ENCODE data around the gene PALM. TPM values are rescaled to one million over a fixed set of nuclear protein-coding genes. Genes with fewer than 3 reads are reported as not detected.

The PALM gene
- total RNA-seq, 4 donors from 2014 or later, result 19.4 to 45.4 (median 24.2) TPM

DNA sequence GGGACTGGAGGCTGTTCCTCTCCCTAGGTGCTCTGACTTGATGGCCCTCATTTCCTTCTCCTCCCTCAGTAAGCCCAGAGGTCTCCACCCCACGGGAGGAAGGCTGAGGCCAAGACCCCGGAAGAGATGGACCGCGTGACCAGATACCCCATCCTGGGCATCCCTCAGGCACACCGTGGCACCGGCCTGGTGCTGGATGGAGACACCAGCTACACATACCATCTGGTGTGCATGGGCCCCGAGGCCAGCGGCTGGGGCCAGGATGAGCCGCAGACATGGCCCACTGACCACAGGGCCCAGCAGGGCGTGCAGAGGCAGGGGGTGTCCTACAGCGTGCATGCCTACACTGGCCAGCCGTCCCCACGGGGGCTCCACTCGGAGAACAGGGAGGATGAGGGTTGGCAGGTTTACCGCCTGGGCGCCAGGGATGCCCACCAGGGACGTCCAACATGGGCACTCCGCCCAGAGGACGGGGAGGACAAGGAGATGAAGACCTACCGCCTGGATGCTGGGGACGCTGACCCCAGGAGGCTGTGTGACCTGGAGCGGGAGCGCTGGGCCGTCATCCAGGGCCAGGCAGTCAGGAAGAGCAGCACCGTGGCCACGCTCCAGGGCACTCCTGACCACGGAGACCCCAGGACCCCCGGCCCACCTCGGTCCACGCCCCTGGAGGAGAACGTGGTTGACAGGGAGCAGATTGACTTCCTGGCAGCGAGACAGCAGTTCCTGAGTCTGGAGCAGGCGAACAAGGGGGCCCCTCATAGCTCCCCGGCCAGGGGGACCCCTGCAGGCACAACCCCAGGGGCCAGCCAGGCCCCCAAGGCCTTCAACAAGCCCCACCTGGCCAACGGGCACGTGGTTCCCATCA lies 48.3 kb downstream of the PALM start:
- DNase-seq (ENCODE audit: low spot score in 2 of 2), result no peak
- Histone ChIP-seq H3K4me1 (peaks cover 4% of the 10 kb centered on the region), H3K27ac (no peak overlapping the region), H3K4me3 (no peak overlapping the region), H3K36me3 (no peaks in the 10 kb centered on the region), H3K9me3 (no peaks in the 10 kb centered on the region), H3K27me3 (no peaks in the 10 kb centered on the region)
- WGBS, result 86% methylated on average over 9 of the region's 36 CpGs
- TF ChIP-seq POLR2A (IDR thresholded peaks at IDR 0.05) (no peak), POLR2AphosphoS5 (IDR thresholded peaks at IDR 0.05) (no peak), EP300 (IDR thresholded peaks at IDR 0.05) (no peak)
- TF ChIP-seq, protein P1, sequence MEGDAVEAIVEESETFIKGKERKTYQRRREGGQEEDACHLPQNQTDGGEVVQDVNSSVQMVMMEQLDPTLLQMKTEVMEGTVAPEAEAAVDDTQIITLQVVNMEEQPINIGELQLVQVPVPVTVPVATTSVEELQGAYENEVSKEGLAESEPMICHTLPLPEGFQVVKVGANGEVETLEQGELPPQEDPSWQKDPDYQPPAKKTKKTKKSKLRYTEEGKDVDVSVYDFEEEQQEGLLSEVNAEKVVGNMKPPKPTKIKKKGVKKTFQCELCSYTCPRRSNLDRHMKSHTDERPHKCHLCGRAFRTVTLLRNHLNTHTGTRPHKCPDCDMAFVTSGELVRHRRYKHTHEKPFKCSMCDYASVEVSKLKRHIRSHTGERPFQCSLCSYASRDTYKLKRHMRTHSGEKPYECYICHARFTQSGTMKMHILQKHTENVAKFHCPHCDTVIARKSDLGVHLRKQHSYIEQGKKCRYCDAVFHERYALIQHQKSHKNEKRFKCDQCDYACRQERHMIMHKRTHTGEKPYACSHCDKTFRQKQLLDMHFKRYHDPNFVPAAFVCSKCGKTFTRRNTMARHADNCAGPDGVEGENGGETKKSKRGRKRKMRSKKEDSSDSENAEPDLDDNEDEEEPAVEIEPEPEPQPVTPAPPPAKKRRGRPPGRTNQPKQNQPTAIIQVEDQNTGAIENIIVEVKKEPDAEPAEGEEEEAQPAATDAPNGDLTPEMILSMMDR (IDR thresholded peaks at IDR 0.05), result no peak

DNA sequence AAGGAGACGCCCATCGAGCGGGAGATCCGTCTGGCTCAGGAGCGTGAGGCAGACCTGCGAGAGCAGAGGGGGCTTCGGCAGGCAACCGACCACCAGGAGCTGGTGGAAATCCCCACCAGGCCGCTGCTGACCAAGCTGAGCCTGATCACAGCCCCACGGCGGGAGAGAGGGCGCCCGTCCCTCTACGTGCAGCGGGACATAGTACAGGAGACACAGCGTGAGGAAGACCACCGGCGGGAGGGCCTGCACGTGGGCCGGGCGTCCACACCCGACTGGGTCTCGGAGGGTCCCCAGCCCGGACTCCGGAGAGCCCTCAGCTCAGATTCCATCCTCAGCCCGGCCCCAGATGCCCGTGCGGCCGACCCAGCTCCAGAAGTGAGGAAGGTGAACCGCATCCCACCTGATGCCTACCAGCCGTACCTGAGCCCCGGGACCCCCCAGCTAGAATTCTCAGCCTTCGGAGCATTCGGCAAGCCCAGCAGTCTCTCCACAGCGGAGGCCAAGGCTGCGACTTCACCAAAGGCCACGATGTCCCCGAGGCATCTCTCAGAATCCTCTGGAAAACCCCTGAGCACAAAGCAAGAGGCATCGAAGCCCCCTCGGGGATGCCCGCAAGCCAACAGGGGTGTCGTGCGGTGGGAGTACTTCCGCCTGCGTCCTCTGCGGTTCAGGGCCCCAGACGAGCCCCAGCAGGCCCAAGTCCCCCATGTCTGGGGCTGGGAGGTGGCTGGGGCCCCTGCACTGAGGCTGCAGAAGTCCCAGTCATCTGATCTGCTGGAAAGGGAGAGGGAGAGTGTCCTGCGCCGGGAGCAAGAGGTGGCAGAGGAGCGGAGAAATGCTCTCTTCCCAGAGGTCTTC lies 49.3 kb downstream of the PALM start:
- Histone ChIP-seq H3K9me3 (no peaks in the 10 kb centered on the region), H3K36me3 (no peaks in the 10 kb centered on the region), H3K4me1 (no peaks in the 10 kb centered on the region), H3K27me3 (no peaks in the 10 kb centered on the region), H3K27ac (no peak overlapping the region), H3K4me3 (no peak overlapping the region)
- no peak for DNase-seq (ENCODE audit: low spot score in 2 of 2)
- TF ChIP-seq EP300 (IDR thresholded peaks at IDR 0.05) (no peak), POLR2A (IDR thresholded peaks at IDR 0.05) (no peak), POLR2AphosphoS5 (IDR thresholded peaks at IDR 0.05) (no peak)
- TF ChIP-seq, protein P1 (IDR thresholded peaks at IDR 0.05), result no peak
- over 99% methylated on average over 17 of the region's 50 CpGs for WGBS

DNA sequence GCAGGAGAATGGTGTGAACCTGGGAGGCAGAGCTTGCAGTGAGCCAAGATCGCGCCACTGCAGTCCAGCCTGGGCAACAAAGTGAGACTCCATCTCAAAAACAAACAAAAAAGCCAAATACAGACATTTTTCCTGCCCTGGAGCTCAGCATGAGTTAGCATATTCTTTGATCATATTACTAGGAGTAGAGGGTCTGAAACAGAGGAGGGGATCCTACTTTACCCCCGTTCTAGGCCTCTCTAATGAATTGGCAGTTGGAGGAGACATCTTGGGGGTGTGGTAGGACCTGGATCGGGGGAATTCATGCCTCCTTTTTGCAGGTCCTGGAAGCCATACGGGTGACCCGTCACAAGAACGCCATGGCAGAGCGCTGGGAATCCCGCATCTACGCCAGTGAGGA lies 54.4 kb downstream of the PALM start:
- TF ChIP-seq POLR2AphosphoS5 (IDR thresholded peaks at IDR 0.05) (no peak), POLR2A (IDR thresholded peaks at IDR 0.05) (no peak), EP300 (IDR thresholded peaks at IDR 0.05) (no peak)
- TF ChIP-seq, protein P1 (IDR thresholded peaks at IDR 0.05), result no peak
- WGBS, result 96% methylated on average over 10 of the region's 10 CpGs
- no peaks in the 10 kb centered on the region for H3K27me3 ChIP-seq
- DNase-seq (ENCODE audit: low spot score in 2 of 2), result no peak
- H3K4me1 ChIP-seq, result no peaks in the 10 kb centered on the region
- no peaks in the 10 kb centered on the region for H3K9me3 ChIP-seq
- no peak overlapping the region for H3K27ac ChIP-seq
- H3K36me3 ChIP-seq, result no peaks in the 10 kb centered on the region
- no peak overlapping the region for H3K4me3 ChIP-seq

DNA sequence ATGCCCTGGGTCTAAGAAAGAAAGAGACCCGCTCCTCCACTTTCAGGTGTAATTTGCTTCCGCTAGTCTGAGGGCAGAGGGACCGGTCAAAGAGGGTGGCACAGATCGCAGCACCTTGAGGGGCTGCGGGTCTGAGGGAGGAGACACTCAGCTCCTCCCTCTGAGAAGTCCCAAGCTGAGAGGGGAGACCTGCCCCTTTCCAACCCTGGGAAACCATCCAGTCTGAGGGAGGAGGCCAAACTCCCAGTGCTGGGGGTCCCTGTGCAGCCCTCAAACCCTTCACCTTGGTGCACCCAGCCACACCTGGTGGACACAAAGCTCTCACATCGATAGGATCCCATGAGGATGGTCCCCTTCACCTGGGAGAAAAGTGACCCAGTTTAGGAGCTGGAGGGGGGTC lies 55.1 kb downstream of the PALM start:
- Histone ChIP-seq H3K4me3 (no peak overlapping the region), H3K27me3 (no peaks in the 10 kb centered on the region), H3K27ac (no peak overlapping the region), H3K36me3 (no peaks in the 10 kb centered on the region), H3K4me1 (no peaks in the 10 kb centered on the region), H3K9me3 (no peaks in the 10 kb centered on the region)
- WGBS, result 84% methylated on average over 6 of the region's 6 CpGs
- no peak for DNase-seq (ENCODE audit: low spot score in 2 of 2)
- no peak for TF ChIP-seq POLR2A (IDR thresholded peaks at IDR 0.05)
- TF ChIP-seq POLR2AphosphoS5 (IDR thresholded peaks at IDR 0.05), result no peak
- TF ChIP-seq, protein P1 (IDR thresholded peaks at IDR 0.05), result no peak
- TF ChIP-seq EP300 (IDR thresholded peaks at IDR 0.05), result no peak

DNA sequence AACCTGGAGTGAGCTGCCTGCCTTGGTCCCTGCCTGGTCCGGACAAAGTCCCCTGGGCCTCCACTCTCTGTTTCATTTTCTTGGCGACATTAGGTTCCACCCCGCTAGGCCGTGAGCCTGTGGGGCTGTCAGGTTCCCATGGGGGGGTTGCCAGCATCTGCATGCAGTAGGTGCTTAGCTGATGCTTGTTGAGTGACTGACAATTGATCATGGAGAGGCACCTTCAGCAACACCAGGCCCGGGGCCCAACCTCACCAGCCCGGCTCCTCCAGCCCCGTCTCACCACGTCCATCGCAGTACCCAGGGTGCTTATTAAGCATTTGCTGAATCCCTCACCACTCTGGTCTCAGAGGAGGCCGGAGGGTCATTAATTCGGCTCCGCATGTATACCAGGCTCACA lies 55.6 kb downstream of the PALM start:
- DNase-seq (ENCODE audit: low spot score in 2 of 2), result no peak
- Histone ChIP-seq H3K27me3 (no peaks in the 10 kb centered on the region), H3K27ac (no peak overlapping the region), H3K36me3 (no peaks in the 10 kb centered on the region), H3K4me1 (no peaks in the 10 kb centered on the region), H3K4me3 (no peak overlapping the region), H3K9me3 (no peaks in the 10 kb centered on the region)
- WGBS, result 95% methylated on average over 6 of the region's 12 CpGs
- TF ChIP-seq, protein P1 (IDR thresholded peaks at IDR 0.05), result no peak
- no peak for TF ChIP-seq POLR2A (IDR thresholded peaks at IDR 0.05)
- no peak for TF ChIP-seq POLR2AphosphoS5 (IDR thresholded peaks at IDR 0.05)
- TF ChIP-seq EP300 (IDR thresholded peaks at IDR 0.05), result no peak

Data from suprapubic skin (tissue), 4 donors.